Measurements from ENCODE around the gene IQCF6. TPM values are rescaled to one million over a fixed set of nuclear protein-coding genes. Genes with fewer than 3 reads are reported as not detected.
"Not testable (repeated sequence)": the region's sequence is repeated elsewhere in the genome, so short reads cannot be mapped to it uniquely, and the experiment has no call there.

The IQCF6 gene
- total RNA-seq, 1 donor, result not detected

DNA sequence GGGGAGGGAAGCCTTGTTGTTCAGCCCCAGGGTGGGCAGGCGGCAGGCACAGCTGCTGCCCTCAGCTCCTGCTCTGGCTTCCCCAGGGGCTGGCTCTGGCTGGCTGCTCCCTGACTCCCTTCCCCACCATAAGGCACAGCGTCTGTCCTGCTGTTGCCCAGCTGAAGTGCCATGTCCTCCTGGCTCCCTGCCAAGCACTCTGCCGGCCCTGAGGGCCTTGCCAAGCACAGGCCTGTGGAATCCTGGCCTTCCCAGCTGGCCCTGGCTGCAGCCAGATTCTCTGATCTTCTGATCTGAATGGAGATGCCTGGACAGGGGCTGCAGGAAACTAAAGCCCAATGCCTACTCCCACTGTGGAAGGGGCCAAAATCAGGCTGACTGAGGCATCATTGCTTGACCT, 1.1 kb downstream of the IQCF6 start:
- DNase-seq (ENCODE audit: low read depth in 2 of 3, low spot score in 2 of 3), result no peak

DNA sequence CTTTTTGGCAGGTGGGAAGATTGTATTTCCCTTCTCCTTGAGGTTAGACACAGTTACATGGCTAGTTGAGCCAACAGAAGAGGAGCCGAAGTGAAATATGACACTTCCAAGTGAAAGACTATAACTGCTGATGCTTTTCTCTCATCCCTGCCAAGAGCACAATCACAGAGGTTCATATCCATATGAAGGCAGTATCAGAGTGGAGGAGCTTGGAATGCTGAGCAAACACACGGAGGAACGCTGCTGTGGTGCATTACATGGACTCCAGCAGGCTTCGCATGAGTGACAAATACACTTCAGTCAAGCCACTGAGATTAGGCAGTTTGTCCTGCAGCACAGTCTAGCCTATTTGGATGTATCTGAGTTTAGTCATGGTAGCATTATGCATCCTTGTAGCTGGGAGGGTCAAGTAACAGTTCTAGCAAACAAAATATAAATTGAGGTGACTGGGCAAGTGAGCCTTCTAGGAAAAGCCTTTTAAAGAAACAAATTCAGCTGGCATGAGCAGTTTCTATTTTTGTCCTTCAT, 5.4 kb downstream of the IQCF6 start:
- no peak for DNase-seq (ENCODE audit: low read depth in 2 of 3, low spot score in 2 of 3)

DNA sequence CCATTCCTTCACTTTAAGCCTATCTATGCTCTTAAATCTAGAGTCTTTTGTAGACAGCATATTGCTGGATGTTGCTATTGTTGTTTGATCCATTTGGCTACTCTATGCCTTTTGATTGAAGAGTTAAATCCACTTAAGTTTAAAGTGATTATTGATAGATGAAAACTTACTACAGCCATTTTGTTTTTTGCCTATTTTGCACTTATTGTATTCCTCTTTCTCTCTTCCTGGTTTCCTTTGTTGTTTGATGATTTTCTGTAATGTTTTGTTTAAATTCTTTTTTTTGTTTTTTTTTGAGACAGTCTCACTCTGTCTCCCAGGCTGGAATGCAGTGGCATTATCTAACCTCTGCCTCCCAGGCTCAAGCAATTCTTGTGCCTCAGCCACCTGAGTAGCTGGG, 19.8 kb downstream of the IQCF6 start:
- no peak for DNase-seq (ENCODE audit: low read depth in 2 of 3, low spot score in 2 of 3)

DNA sequence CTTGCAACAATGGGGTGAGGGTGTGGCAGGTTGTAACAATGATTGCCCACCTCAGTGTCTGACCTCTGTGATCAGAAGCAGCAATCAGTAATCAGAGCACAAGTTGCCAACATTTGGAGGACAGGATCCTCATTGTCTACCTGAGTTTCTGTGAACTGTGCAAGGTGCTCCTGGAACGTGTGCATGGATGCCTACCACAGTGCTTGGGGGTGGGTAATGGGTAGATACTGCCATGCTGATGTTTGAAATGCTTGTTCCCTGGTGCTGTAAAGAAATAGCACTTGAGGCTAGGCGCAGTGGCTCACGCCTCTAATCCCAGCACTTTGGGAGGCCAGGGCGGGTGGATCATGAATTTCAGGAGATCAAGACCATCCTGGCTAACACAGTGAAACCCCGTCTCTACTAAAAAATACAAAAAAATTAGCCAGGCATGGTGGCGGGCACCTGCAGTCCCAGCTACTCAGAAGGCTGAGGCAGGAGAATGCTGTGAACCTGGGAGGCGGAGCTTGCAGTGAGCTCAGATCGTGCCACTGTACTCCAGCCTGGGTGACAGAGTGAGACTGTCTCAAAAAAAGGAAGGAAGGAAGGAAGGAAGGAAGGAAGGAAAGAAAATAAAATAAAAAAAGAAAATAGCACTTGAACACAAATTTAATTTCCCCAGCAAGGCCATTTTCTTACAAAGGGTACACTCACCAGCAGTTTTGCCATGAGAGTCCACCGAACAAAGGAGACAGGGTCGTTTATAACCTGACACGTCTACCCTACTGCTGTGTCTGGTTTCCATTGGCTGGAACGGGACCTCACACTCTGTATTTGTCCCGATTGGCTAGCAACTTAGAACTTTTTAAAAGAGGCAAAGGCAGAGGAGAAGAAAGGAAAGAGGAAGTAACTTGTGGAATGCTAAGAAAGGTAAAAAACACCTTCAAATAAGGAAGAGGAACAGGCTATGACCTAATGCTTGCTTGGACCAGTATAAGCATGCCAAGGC, 25.0 kb downstream of the IQCF6 start:
- DNase-seq (ENCODE audit: low read depth in 2 of 3, low spot score in 2 of 3), result not testable (repeated sequence)

DNA sequence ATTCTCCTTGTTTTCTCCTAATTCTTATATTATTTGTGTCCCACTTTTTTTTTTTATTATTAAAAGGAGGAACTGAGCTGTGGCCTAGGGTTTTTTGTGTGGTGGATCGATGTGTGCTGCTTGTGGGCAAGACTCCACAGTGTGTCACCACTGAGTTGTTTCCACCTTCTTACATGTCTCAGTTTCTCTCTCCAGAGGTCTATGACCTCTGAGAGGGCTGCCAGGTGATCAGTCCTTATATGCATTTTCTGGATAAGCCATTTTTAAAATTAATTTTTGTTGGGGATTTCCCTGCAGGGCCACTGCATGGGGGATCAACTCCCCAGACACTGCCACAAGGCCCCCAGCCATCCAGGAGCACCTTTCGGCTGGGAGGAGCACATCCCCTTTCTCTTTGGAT, 27.8 kb downstream of the IQCF6 start:
- no peak for DNase-seq (ENCODE audit: low read depth in 2 of 3, low spot score in 2 of 3)

DNA sequence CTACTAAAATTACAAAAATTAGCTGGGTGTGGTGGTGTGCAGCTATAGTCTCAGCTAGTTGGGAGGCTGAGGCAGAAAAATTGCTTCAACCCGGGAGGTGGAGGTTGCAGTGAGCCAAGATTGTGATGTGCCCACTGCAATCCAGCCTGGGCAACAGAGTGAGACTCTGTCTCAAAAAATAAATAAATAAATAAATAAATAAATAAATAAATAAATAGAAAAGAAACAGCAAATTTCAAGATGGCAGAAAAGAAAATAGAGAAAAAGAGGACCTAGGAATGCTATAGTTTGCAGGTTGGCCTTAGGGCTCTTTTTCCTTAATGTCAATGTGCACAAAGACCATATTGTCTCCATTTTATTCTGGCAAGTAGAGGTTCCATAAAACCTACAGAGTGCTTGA, 28.2 kb downstream of the IQCF6 start:
- no peak for DNase-seq (ENCODE audit: low read depth in 2 of 3, low spot score in 2 of 3)

DNA sequence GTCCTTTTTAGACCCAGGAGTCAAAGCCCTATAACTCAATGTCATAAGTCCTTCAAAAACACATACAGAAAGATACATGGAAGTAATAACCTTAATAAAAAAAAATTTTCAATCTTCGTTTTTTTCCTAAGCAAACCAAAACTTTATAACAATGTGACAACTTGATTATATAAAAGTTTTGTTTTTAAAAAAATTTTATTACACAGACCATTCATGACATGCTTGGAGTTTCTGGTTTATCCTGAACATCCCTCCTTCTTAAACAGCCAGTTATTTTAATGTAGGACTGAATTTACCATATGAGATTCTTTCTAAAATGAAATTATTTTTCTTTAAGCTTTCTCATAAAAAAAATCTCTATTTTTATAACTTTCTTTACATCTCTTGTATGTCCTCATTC, 30.7 kb downstream of the IQCF6 start:
- DNase-seq (ENCODE audit: low read depth in 2 of 3, low spot score in 2 of 3), result no peak

DNA sequence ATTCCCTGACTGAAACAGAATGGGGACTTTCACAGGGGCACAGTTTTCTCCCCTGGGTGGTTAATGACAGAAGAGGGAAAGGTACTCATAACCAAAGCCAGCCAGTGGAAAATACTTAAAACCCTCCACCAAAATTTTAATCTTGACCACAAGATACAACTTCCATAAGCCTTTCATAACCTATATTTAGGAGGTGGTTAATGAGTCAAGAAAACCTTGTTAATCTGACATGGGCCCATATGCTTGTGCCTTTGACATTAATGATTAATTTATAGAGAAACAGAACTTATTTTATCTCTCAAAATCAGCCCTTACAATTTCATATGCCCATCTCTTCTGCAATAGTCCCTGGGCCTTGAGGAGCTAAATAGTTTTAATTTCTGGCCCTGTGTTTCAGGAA, 31.2 kb downstream of the IQCF6 start:
- no peak for DNase-seq (ENCODE audit: low read depth in 2 of 3, low spot score in 2 of 3)

DNA sequence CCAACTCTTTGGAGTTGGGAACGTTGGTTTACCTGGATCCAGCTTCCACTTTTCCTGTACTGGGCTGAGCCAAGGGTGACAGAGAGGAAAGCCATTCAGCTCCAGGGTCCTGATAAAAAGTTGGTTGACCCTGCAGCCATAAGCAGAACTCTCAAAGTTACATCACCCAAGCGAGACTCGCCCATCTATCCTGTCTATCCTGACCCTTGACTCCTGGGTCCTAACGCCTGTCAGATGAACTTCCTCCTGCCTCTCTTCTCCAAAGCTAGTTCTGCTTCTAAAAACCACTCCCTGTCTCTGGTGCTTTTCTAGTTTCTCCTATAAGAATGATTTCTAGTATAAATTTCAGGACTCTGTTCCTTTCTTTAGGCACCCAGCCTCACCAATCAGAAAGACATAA, 36.1 kb downstream of the IQCF6 start:
- DNase-seq (ENCODE audit: low read depth in 2 of 3, low spot score in 2 of 3), result not testable (repeated sequence)

DNA sequence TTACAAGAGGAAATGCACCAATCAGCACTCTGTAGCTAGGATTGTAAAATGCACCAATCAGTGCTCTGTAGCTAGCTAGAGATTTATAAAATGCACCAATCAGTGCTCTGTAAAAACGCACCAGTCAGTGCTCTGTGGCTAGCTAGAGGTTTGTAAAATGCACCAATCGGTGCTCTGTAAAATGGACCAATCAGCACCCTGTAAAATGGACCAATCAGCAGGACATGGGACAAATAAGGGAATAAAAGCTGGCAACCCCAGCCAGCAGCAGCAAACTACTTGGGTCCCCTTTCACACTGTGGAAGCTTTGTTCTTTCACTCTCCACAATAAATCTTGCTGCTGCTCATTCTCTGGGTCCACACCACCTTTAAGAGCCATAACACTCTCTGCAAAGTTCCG, 36.7 kb downstream of the IQCF6 start:
- not testable (repeated sequence) for DNase-seq (ENCODE audit: low read depth in 2 of 3, low spot score in 2 of 3)

DNA sequence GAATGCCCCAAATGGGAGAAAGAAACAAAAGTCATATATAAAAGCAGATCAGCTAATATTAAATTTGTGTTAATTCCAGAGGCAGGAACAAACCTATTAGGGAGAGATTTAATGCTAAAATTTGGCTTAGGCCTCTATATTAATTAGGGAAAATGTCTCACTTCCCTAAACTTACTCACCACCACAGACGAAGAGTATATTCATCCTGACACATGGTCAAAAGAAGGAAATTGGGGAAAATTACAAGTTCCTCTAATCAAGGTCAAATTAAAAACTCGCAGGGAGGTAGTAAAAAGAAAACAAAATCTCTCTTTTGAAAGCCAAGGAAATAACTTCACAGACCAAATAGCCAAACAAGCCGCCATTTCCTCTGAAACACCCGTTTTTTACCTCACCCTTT, 39.9 kb downstream of the IQCF6 start:
- DNase-seq (ENCODE audit: low read depth in 2 of 3, low spot score in 2 of 3), result no peak

DNA sequence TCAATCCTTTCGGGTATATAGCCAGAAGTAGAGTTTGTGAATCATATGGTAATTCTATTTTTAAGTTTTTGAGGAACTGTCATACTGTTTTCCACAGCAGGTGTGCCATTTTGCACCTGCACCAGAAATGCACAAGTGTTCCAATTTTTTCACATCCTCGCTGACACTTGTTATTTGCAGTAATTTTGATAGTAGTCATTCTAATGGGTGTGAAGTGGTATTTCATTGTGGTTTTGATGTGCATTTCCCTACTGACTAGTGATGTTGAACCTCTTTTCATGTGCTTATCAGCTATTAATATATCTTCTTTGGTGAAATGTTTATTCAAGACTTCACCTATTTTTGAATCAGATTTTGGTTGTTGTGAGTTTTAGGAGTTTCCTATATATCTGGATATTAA, 43.1 kb downstream of the IQCF6 start:
- DNase-seq (ENCODE audit: low read depth in 2 of 3, low spot score in 2 of 3), result no peak

DNA sequence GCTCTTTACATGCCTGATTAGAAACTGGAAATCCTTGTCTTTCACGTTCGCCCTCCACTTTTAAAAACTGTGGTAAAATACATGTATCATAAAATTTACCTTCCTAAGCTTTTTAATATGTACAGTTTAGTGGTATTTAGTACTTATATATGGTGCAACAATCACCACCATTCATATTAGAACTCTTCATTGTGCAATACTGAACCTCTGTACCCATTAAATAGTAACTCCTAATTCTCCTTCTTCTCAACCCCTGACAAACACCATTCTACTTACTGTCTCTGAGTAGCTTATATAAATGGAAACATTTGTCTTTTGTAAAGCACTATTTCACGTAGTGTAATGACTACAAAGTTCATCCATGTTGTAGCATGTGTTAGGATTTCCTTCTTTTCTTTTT, 44.0 kb downstream of the IQCF6 start:
- no peak for DNase-seq (ENCODE audit: low read depth in 2 of 3, low spot score in 2 of 3)

DNA sequence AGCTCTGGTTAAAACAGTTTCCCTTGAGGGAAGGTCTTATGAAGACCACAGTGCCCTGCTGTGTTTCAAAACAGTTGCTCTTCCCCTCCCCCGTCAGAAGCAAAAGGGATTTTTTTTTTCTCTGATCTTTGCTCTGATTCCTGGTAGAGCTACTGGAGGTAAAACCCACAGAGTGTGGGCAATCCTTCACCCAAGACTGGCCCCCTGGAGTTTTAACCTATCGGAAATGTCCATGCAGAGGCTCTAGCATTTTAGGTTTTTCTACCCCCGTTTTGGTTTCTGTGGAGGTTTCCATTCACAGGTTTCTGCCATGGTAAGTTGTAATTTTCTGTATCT, 44.5 kb downstream of the IQCF6 start:
- DNase-seq (ENCODE audit: low read depth in 2 of 3, low spot score in 2 of 3), result no peak

DNA sequence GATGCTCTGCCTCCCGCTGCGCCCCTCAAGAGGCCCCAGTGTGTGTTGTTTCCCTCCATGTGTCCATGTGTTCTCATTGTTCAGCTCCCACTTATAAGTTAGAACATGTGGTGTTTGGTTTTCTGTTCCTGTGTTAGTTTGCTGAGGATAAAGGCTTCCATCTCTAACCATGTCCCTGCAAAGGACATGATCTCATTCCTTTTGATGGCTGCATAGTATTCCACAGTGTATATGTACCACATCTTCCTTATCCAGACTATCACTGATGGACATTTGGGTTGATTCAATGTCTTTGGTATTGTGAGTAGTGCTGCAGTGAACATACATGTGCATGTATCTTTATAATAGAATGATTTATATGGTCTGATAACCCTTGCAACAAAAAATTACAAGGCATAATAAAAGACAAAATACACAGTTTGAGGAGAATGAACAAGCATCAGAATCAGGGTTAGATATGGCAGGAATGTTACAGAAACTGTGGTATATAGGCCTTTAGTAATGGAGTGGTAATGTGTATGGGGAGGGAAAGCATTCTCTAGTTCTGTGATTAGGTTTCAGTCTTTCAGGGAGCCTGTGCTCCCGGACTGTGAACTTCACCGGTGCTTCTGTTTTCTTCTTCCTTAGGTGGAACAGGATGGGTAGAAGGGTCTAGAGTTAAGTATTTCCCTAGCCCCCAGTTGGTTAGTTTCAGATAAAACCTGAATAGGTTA, 45.0 kb downstream of the IQCF6 start:
- DNase-seq (ENCODE audit: low read depth in 2 of 3, low spot score in 2 of 3), result no peak

DNA sequence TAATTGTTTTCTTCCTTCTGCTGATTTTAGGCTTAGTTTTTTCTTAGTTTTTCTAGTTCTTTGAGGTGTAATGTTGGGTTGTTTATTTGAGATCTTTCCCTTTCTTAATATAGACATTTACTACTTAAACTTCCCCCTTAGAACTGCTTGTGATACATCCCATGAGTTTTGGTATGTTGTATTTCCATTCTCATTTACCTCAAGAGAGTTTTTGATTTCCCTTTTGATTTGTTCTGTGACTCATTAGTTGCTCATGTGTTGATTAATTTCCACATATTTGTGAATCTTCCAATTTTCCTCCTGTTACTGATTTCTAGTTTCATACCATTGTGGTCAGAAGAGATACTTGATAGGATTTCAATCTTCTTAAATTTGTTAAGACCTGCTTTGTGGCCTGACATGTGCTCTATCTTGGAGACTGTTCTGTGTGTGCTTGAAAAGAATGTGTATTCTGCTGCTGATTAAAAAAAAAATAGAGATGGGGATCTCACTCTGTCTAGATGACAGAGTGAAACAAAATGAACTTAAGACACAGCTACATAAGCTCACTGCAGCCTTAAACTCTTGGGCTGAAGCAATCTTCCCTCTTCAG, 49.9 kb downstream of the IQCF6 start:
- no peak for DNase-seq (ENCODE audit: low read depth in 2 of 3, low spot score in 2 of 3)

Other genes with a start within 250 kb of the IQCF6 start
- 29.4 TPM for gene RAD54L2, start 240.5 kb downstream of the IQCF6 start, total RNA-seq
- 80.0 TPM for gene TEX264, start 108.0 kb downstream of the IQCF6 start, total RNA-seq
- 0.27 TPM for gene GRM2, start 72.2 kb downstream of the IQCF6 start, total RNA-seq
- gene IQCF2, start 82.4 kb upstream of the IQCF6 start, total RNA-seq, result not detected
- 0.27 TPM for gene IQCF5, start 96.4 kb upstream of the IQCF6 start, total RNA-seq
- not detected for gene IQCF1, start 124.1 kb upstream of the IQCF6 start, total RNA-seq
- 32.3 TPM for gene RRP9, start 162.7 kb upstream of the IQCF6 start, total RNA-seq
- 21.8 TPM for gene PARP3, start 163.1 kb upstream of the IQCF6 start, total RNA-seq
- gene GPR62, start 176.1 kb upstream of the IQCF6 start, total RNA-seq, result under 0.01 TPM
- 4.0 TPM for gene PCBP4, start 188.2 kb upstream of the IQCF6 start, total RNA-seq
- 103 TPM for gene ABHD14B, start 194.8 kb upstream of the IQCF6 start, total RNA-seq
- 28.5 TPM for gene ABHD14A, start 195.8 kb upstream of the IQCF6 start, total RNA-seq
- gene ACY1, start 204.3 kb upstream of the IQCF6 start, total RNA-seq, result 38.0 TPM
- gene RPL29, start 216.7 kb upstream of the IQCF6 start, total RNA-seq, result 3,278 TPM